Measurements from ENCODE around the gene ACSS1. TPM values are rescaled to one million over a fixed set of nuclear protein-coding genes. Genes with fewer than 3 reads are reported as not detected.

ACSS1 gene
- total RNA-seq, 2 experiments from 2014 or later = 8.5 to 10.7 TPM

DNA sequence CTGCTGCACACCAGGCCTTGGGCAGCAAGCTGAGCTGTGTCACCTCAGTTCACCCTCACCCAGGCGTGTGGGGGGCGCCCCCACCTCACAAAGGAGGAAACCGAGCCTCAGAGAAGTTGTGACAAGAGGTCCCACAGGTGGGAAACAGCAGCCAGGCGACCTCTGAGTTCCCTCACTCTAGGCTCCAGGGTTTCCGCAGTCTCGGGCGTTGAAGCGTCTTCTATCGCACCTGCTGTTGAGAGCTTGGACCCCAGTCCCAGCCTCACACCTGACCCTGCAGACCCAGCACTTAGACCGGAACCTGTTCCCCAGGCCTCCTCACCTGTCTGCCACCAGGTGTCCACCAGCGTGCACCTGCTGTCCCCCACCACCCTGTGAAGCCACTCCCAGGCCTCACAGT lies 43.1 kb downstream of the ACSS1 start:
- ChIA-PET POLR2A (no interaction called here), CTCF (no interaction called here)
- intact Hi-C loops (cut with DNase I, micrococcal nuclease) = no loop called here
- Mint-ChIP-seq H3K27me3 (no peaks in the 10 kb centered on the region), H3K27ac (no peak overlapping the region), H3K4me3 (no peak overlapping the region), H3K9me3 (ENCODE audit: low read depth) (no peaks in the 10 kb centered on the region), H3K36me3 (ENCODE audit: low read depth) (no peaks in the 10 kb centered on the region), H3K4me1 (no peaks in the 10 kb centered on the region)
- ATAC-seq = no peak
- DNase-seq = no peak

DNA sequence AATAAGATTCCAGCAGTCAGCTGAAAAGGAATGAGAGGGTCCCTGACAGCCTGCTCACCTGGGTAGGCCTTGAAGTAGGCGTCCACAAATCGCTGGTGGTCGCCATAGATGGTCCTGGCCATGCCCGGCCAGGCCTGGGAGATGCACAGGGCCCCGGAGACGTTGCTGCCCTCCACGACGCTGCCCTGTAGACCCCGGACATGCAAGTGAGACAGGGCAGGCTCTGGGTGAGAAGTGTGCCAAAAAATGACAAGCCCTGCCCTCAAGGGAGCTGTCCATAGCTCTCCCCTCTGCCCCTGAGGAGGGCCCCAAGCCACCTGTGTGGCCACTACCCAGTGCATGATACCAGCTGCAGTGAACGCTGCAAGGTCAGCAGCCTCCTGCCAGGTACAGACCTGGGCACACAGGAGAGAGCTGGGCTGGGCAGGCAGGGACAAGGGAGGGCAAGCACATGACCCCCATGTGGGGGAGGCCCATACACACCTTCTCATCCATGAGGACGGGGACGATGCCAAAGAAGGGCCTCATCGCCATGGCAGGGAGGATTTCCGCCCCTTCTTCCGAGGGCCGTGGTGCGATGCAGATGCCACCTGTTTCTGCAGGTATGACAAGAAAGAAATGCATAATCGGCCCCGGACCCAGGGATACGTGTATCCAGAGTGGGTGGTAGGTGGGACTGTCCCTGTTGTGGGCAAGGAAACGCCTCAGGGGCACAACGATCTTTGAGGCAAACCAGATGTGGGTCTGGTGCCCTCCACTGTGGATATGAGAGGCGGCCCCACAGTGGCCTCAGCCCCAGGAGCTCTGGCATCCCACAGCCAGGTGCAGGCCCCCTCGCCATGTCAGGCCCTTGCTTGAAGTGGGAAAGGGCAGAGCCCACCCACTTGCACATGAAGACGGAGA lies 44.2 kb downstream of the ACSS1 start:
- no peaks in the 10 kb centered on the region for H3K9me3 Mint-ChIP-seq (ENCODE audit: low read depth)
- H3K4me3 Mint-ChIP-seq = no peak overlapping the region
- POLR2A ChIA-PET = no interaction called here
- ATAC-seq = no peak
- H3K27ac Mint-ChIP-seq = no peak overlapping the region
- H3K27me3 Mint-ChIP-seq = no peaks in the 10 kb centered on the region
- CTCF ChIA-PET = no interaction called here
- intact Hi-C loops (cut with DNase I, micrococcal nuclease) = no loop called here
- H3K4me1 Mint-ChIP-seq = no peaks in the 10 kb centered on the region
- peaks cover 4% of the 10 kb centered on the region for H3K36me3 Mint-ChIP-seq (ENCODE audit: low read depth)
- DNase-seq = no peak

DNA sequence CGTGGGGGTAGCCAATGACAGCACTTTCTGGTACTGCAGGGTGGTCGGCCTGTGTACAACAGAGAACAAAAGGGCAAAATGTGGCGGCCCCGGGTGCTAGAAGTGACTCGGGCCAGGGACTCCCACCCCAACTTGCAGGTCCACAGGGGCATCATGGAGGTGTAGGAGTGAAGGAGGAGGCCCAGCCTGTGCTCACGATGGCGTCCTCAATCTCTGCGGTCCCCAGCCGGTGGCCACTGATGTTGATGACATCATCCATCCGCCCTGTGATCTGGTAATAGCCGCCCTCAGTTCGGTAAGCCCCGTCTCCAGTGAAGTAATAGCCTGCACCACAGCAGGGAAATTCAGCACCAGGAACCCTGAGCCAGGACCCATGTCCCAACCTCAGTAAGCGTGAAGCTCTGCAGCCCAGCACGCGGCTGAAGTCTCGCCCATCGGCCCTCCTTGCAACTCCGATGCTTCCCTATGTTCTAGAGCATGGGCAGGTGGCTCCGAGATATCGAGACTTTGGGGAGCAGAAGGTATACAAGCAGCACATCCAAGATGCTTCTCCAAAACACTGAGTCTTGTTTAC lies 45.2 kb downstream of the ACSS1 start:
- H3K27me3 Mint-ChIP-seq = no peaks in the 10 kb centered on the region
- POLR2A ChIA-PET = no interaction called here
- CTCF ChIA-PET = no interaction called here
- no peak for DNase-seq
- H3K4me3 Mint-ChIP-seq = no peak overlapping the region
- intact Hi-C loops (cut with DNase I, micrococcal nuclease) = no loop called here
- H3K9me3 Mint-ChIP-seq (ENCODE audit: low read depth) = no peaks in the 10 kb centered on the region
- H3K36me3 Mint-ChIP-seq (ENCODE audit: low read depth) = peaks cover 6% of the 10 kb centered on the region
- H3K27ac Mint-ChIP-seq = no peak overlapping the region
- no peak for ATAC-seq
- H3K4me1 Mint-ChIP-seq = no peaks in the 10 kb centered on the region

DNA sequence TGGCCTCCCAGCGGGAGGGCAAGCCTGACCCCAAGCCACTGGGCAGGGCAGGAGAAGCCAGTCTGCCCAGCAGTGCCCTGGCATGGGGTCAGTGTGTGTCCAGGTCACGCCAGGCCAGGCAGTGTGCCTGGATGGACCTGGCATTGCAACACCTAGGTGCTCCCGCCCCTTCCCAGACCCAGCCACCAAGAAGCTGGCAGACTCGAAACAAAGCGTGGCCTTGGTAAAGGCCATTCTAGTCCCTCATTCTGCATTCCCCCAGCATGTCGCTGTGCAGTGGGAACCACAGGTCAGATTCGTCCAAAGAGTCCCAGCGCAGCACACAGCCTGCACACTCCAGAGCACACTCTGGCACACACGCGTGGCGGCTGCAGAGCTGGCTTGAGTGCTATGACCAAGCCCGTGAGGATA lies 46.1 kb downstream of the ACSS1 start:
- H3K27me3 Mint-ChIP-seq = no peaks in the 10 kb centered on the region
- ChIA-PET POLR2A (no interaction called here), CTCF (no interaction called here)
- H3K36me3 Mint-ChIP-seq (ENCODE audit: low read depth) = peaks cover 6% of the 10 kb centered on the region
- DNase-seq (no peak), ATAC-seq (no peak)
- no peaks in the 10 kb centered on the region for H3K4me1 Mint-ChIP-seq
- no peaks in the 10 kb centered on the region for H3K9me3 Mint-ChIP-seq (ENCODE audit: low read depth)
- no peak overlapping the region for H3K27ac Mint-ChIP-seq
- intact Hi-C loops (cut with DNase I, micrococcal nuclease) = no loop called here
- H3K4me3 Mint-ChIP-seq = no peak overlapping the region

DNA sequence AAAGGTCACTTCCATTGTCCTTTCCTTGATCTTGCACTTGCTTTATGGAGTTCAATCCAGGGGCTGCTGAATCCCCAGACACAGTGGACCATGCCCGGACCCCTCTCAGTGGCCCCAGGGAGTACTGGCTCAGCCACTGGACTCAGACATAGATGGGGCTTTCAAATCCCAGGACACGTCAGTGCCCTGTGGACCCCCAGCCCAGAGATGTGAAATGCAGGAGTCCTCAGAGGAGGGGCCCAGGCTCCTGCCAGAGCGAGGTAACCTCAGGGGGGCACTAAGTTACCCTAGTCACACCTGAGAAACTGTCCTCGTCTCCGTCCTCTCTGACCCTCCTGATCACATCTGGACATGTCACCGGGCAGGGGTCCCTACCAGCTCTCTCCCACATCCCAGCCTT lies 46.7 kb downstream of the ACSS1 start:
- no peaks in the 10 kb centered on the region for H3K27me3 Mint-ChIP-seq
- ChIA-PET POLR2A (no interaction called here), CTCF (no interaction called here)
- no peaks in the 10 kb centered on the region for H3K4me1 Mint-ChIP-seq
- H3K9me3 Mint-ChIP-seq (ENCODE audit: low read depth) = no peaks in the 10 kb centered on the region
- ATAC-seq = no peak
- no peak for DNase-seq
- H3K27ac Mint-ChIP-seq = no peak overlapping the region
- H3K4me3 Mint-ChIP-seq = no peak overlapping the region
- intact Hi-C loops (cut with DNase I, micrococcal nuclease) = no loop called here
- peaks cover 9% of the 10 kb centered on the region for H3K36me3 Mint-ChIP-seq (ENCODE audit: low read depth)

DNA sequence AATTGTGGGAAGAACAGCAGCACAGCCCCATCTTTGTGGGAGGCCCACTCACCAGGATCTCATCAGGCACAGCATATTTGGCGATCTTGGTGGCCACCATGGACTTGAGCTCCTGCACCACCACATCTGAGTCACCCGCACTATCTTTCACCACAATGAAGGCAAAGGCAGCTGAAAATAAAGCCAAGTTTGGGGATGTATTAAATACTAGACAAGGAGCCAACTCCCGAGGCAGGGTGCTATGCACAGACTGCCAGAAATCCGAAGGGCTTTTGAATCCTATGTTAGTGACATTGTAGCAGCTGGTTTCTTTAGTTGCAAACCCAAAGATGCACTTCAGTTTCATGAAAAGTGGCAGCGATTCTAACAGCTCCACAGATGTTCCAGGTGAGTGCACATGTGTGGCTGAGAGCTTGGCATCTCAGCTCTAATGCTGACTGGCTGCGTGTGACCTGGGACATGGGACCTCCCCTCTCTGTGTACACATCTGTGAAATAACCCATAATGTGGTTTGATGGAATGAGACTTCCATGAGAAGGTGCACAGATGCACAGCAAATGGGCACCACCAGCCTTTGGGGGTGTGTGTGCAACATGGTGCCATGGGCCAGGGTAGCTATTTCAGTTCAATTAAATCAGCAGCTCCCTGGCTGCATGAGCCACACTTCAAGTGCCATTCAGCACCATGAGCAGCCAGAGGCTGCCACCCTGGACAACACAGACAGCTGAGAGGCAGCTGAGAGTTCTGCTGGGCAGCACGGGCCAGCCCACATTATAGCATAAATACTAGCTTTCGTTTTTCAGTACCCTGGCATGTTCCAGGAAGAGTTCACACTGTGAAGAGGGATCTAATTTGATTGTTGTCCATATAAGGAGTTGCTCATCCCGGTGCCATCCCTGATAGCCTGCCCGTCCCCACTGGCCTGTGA lies 48.5 kb downstream of the ACSS1 start:
- DNase-seq (no peak), ATAC-seq (no peak)
- Mint-ChIP-seq H3K36me3 (ENCODE audit: low read depth) (peaks cover 12% of the 10 kb centered on the region), H3K27me3 (no peaks in the 10 kb centered on the region), H3K4me3 (no peak overlapping the region), H3K9me3 (ENCODE audit: low read depth) (no peaks in the 10 kb centered on the region), H3K27ac (no peak overlapping the region), H3K4me1 (no peaks in the 10 kb centered on the region)
- intact Hi-C loops (cut with DNase I, micrococcal nuclease) = no loop called here
- ChIA-PET POLR2A (interaction anchor here (0.6 kb wide), 1 partner anchor 54 kb away, joined by 3 read pairs; no protein-coding TSS in a partner anchor), CTCF (interaction anchor here (0.6 to 1.1 kb wide), 5 partner anchors 15 to 193 kb away, joined by 3 to 5 read pairs (median 3); no protein-coding TSS in a partner anchor)

DNA sequence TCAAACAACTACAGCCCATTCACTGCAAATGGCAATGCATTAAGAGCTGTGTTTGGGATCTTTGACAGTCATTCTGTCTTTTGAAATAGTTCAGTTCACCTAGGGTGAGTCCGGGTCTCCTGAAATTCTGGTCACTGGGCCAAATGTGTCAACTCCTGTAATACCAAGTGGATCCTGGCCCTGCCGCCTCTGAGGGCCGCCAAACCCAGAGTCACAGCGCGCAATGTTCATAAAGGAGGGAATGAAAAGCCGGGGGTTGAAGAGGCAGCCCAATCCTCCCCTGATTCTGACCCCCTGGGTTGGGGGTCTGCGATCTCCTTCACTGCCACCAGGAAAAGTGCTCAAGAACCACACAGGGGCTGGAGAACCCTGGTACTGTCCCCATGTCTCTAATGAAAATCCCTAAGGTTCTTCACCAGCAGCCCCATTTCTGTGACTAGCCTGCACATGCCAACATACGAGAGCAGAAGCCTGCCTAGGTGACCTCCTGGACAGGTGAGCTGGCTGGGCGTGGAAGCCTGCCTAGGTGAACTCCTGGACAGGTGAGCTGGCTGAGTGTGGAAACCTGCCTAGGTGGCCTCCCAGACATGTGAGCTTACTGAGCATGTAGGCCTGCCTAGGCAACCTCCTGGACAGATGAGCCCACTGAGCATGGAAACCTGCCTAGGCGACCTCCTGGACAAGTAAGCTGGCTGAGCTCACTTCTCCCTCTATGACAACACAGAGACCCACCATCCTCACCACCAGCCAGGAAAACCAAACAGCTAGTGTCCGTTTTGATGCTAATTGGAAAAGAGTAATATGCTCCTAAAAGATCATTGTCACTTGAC lies 49.3 kb downstream of the ACSS1 start:
- DNase-seq = no peak
- no peaks in the 10 kb centered on the region for H3K4me1 Mint-ChIP-seq
- H3K27me3 Mint-ChIP-seq = no peaks in the 10 kb centered on the region
- POLR2A ChIA-PET = no interaction called here
- H3K4me3 Mint-ChIP-seq = no peak overlapping the region
- H3K36me3 Mint-ChIP-seq (ENCODE audit: low read depth) = peaks cover 12% of the 10 kb centered on the region
- intact Hi-C loops (cut with DNase I, micrococcal nuclease) = no loop called here
- H3K27ac Mint-ChIP-seq = no peak overlapping the region
- H3K9me3 Mint-ChIP-seq (ENCODE audit: low read depth) = no peaks in the 10 kb centered on the region
- no peak for ATAC-seq
- CTCF ChIA-PET = interaction anchor here (0.7 to 1.1 kb wide), 4 partner anchors 14 to 194 kb away, joined by 3 to 5 read pairs (median 3); no protein-coding TSS in a partner anchor

DNA sequence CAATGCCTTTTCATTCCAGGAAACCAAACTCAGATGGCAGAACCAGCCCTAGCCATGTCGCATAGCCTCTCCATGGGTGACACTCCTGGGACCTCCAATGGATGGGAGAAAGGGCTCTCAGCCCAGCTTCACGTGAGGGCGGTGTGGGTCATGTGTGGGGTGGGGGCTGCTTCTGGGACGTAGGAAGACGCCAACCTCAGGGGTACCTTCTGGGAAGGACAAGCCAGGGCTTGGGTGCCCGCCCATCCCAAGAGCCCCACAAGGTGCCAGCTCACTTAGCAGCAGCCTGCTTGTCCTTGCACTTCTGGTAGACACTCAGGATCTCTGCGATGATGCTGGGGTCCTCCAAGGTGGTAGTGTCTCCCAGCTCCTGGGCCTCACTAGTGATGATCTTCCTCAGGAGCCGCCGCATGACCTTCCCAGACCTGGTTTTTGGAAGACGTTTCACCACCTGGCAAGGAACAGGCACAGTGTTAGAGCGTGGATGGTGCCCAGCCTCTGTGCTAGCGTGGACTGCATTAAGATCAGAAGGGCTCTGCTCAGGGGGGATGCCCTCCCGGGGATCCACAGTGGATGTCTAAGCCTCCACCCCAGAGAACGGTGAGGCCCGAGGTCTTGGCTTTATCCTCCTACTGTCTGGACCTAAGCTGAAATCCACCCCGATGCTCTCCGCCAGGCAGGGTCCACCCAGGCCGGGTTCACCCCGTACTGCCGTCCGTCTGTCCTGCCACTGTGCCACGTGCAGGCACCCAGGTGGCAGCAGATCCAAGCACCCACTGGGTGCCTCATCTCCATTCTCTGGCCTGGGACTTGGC lies 50.2 kb downstream of the ACSS1 start:
- Mint-ChIP-seq H3K4me1 (no peaks in the 10 kb centered on the region), H3K27ac (no peak overlapping the region), H3K9me3 (ENCODE audit: low read depth) (no peaks in the 10 kb centered on the region), H3K36me3 (ENCODE audit: low read depth) (peaks cover 16% of the 10 kb centered on the region), H3K27me3 (no peaks in the 10 kb centered on the region), H3K4me3 (no peak overlapping the region)
- CTCF ChIA-PET = no interaction called here
- POLR2A ChIA-PET = no interaction called here
- intact Hi-C loops (cut with DNase I, micrococcal nuclease) = no loop called here
- no peak for DNase-seq
- no peak for ATAC-seq

DNA sequence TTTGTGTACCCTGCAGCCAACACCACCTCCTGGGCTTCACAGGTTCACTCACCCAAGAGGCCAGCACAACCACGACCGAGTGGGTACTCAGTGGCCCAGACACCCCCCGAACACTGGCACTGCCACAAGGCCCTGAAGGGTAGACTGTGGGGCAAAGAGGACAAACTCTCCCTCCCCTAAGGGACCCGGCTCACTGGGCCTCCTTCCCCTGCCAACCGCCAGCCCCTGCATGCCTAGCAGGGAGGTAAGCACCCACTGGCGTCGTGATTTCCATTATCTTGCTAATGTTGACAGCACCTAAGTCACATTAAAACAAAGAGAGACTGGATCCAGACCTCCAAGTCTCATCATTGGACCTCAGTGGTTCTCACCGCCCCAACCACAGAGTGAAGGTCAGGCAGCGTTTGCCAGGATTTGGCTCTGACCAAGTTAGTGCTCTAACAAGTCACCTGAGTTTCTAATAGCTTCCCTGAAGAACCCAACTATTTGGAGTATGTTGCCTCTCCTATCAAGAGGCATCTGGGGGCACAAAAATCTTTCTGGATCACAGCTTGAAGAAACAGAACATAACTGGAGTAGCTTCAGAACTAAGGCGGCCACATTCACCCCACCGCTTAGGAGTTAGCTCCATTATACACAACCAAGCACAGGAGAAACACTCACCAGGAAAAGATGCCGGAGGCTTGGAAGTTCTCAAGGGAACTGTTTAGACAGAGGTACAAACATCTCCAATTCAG lies 51.3 kb downstream of the ACSS1 start:
- no peaks in the 10 kb centered on the region for H3K27me3 Mint-ChIP-seq
- H3K4me1 Mint-ChIP-seq = no peaks in the 10 kb centered on the region
- H3K27ac Mint-ChIP-seq = no peak overlapping the region
- ATAC-seq (no peak), DNase-seq (no peak)
- POLR2A ChIA-PET = no interaction called here
- H3K4me3 Mint-ChIP-seq = no peak overlapping the region
- no peaks in the 10 kb centered on the region for H3K9me3 Mint-ChIP-seq (ENCODE audit: low read depth)
- intact Hi-C loops (cut with DNase I, micrococcal nuclease) = no loop called here
- H3K36me3 Mint-ChIP-seq (ENCODE audit: low read depth) = peaks cover 22% of the 10 kb centered on the region
- CTCF ChIA-PET = interaction anchor here (0.6 kb wide), 1 partner anchor 78 kb away, joined by 3 read pairs; no protein-coding TSS in a partner anchor

DNA sequence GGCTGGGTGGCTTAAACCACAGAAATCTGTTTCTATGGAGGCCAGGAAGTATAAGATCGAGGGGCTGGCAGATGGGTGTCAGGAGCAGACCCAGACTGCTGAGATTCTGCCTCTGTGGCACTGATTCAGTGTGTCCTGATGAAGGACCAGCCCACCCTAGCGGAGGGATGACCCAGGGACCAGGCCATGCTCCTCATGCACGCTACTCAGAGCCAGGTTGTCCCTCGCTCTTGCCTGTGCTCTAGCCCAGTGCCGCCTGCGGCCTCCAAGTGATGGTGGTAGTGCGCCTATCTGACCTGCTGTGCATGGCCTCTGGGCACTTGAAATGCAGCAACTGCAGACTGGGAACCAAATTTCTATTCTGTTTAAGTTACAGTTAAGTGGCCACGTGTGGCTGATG lies 52.3 kb downstream of the ACSS1 start:
- POLR2A ChIA-PET = no interaction called here
- H3K27ac Mint-ChIP-seq = no peak overlapping the region
- CTCF ChIA-PET = interaction anchor here (0.6 kb wide), 1 partner anchor 79 kb away, joined by 3 read pairs; no protein-coding TSS in a partner anchor
- no peaks in the 10 kb centered on the region for H3K4me1 Mint-ChIP-seq
- intact Hi-C loops (cut with DNase I, micrococcal nuclease) = no loop called here
- DNase-seq (no peak), ATAC-seq (no peak)
- peaks cover 22% of the 10 kb centered on the region for H3K36me3 Mint-ChIP-seq (ENCODE audit: low read depth)
- H3K4me3 Mint-ChIP-seq = no peak overlapping the region
- no peaks in the 10 kb centered on the region for H3K27me3 Mint-ChIP-seq
- no peaks in the 10 kb centered on the region for H3K9me3 Mint-ChIP-seq (ENCODE audit: low read depth)
